ENCODE results near the gene TGFB2.

The TGFB2 gene

GRCh38 chr1:218481116-218481775, 136.1 kb downstream of the TGFB2 start:
- no peak overlapping the region for H3K27ac ChIP-seq

GRCh38 chr1:218482683-218483082, 137.5 kb downstream of the TGFB2 start:
- H3K27ac ChIP-seq = no peak overlapping the region
- no peak for TF ChIP-seq CTCF (conservative IDR thresholded peaks at IDR 0.05)

More at GRCh38 chr1:218481116-218481775, 136.1 kb downstream of the TGFB2 start:
- no peak for TF ChIP-seq CTCF (conservative IDR thresholded peaks at IDR 0.05)

GRCh38 chr1:218485241-218485928, 140.2 kb downstream of the TGFB2 start:
- no peak overlapping the region for H3K27ac ChIP-seq
- TF ChIP-seq CTCF (conservative IDR thresholded peaks at IDR 0.05) = no peak

- TF ChIP-seq CTCF (conservative IDR thresholded peaks at IDR 0.05) = no peak
- no peak overlapping the region for H3K27ac ChIP-seq
Measured at GRCh38 chr1:218488531-218488930, 143.4 kb downstream of the TGFB2 start.

- H3K27ac ChIP-seq = no peak overlapping the region
- TF ChIP-seq CTCF (conservative IDR thresholded peaks at IDR 0.05) = no peak
Measured at GRCh38 chr1:218488986-218489385, 143.8 kb downstream of the TGFB2 start.

- no peak for TF ChIP-seq CTCF (conservative IDR thresholded peaks at IDR 0.05)
Measured at GRCh38 chr1:218490406-218490922, 145.3 kb downstream of the TGFB2 start.

GRCh38 chr1:218492874-218493273, 147.7 kb downstream of the TGFB2 start:
- no peak for TF ChIP-seq CTCF (conservative IDR thresholded peaks at IDR 0.05)

More at GRCh38 chr1:218490406-218490922, 145.3 kb downstream of the TGFB2 start:
- H3K27ac ChIP-seq = 0 out of 2 replicates have a peak overlapping the region, but pooled peaks have one; percentile 14

More at GRCh38 chr1:218492874-218493273, 147.7 kb downstream of the TGFB2 start:
- no peak overlapping the region for H3K27ac ChIP-seq

All from VCaP (cell line).